PC-3 (cell line): Measurements from ENCODE around the gene ADGRF3. TPM values are rescaled to one million over a fixed set of nuclear protein-coding genes. Genes with fewer than 3 reads are reported as not detected.

Experiments used
- ATAC-seq: fragments of 200-7000 bp; cut with Tn5 transposase; 2 replicates; pipeline ENCODE4 v1.9.1; 2020; ENCODE audit warnings: mild to moderate bottlenecking, moderate library complexity
- BruUV-seq: library from RNA; stranded (reverse); fragments of 400-500 nt; replicated peaks from 2 replicates; lab custom pipeline; 2021; lab: Mats Ljungman, UMichigan
- CTCF ChIA-PET: fragments of 300-600 bp; sonication (Branson Sonifier 250); formaldehyde crosslinking; loops from one replicate; lab custom pipeline; 2022; ENCODE audit warnings: antibody characterized with exemption; lab: Charles Lee
- POLR2A ChIA-PET: fragments of 300-600 bp; sonication (Branson Sonifier 250); formaldehyde crosslinking; loops from one replicate; lab custom pipeline; 2022; ENCODE audit warnings: antibody characterized with exemption; ENCODE audit not compliant: unreplicated experiment; lab: Charles Lee
- DNase-seq: peaks from one replicate; pipeline ENCODE4 v3.0.0-alpha.2; 2015
- H2AFZ ChIP-seq: fragments of 300-600 bp; sonication (generic); 2 replicates; pipeline ENCODE4 v1.6.0; 2016; ENCODE audit warnings: antibody characterized with exemption, low read length
- H3F3A ChIP-seq: fragments of 300-600 bp; sonication (generic); one replicate; pipeline ENCODE4 v1.6.0; 2017; ENCODE audit warnings: antibody characterized with exemption, low read length, control low read depth, mild to moderate bottlenecking; ENCODE audit not compliant: unreplicated experiment
- H3K27ac ChIP-seq: fragments of 300-600 bp; sonication (generic); 2 replicates; pipeline ENCODE4 v1.5.1; 2016; ENCODE audit warnings: mild to moderate bottlenecking, low read length
- H3K27me3 ChIP-seq: fragments of 300-600 bp; sonication (generic); 2 replicates; pipeline ENCODE4 v1.6.1; 2016; ENCODE audit warnings: low read length, mixed read lengths
- H3K36me3 ChIP-seq: fragments of 300-600 bp; sonication (generic); 2 replicates; pipeline ENCODE4 v1.6.1; 2016; ENCODE audit warnings: low read depth, mixed run types, low read length, mixed read lengths
- H3K4me1 ChIP-seq: fragments of 300-600 bp; sonication (generic); 2 replicates; pipeline ENCODE4 v1.5.1; 2016; ENCODE audit warnings: low read length; ENCODE audit not compliant: insufficient read depth
- H3K4me2 ChIP-seq: fragments of 300-600 bp; sonication (generic); 2 replicates; pipeline ENCODE4 v1.6.0; 2016; ENCODE audit warnings: low read length
- H3K4me3 ChIP-seq: fragments of 300-600 bp; sonication (generic); 2 replicates; pipeline ENCODE4 v1.5.1; 2016; ENCODE audit warnings: mild to moderate bottlenecking, low read length, mixed read lengths
- H3K79me2 ChIP-seq: fragments of 300-600 bp; sonication (generic); 2 replicates; pipeline ENCODE4 v1.6.1; 2017; ENCODE audit warnings: low read length, mixed read lengths
- H3K9ac ChIP-seq: fragments of 300-600 bp; sonication (generic); 2 replicates; pipeline ENCODE4 v1.6.0; 2016; ENCODE audit warnings: mild to moderate bottlenecking, low read length
- H3K9me2 ChIP-seq: fragments of 300-600 bp; sonication (generic); replicated peaks from 2 replicates; pipeline ENCODE4 v1.6.1; 2016; ENCODE audit warnings: mixed run types, low read length, mixed read lengths
- H3K9me3 ChIP-seq: fragments of 300-600 bp; sonication (generic); 2 replicates; pipeline ENCODE4 v1.6.1; 2016; ENCODE audit warnings: low read length, mixed read lengths
- H4K20me1 ChIP-seq: fragments of 300-600 bp; sonication (generic); 2 replicates; pipeline ENCODE4 v1.6.1; 2016; ENCODE audit warnings: low read length, mixed read lengths
- EZH2 ChIP-seq: fragments of 300-600 bp; sonication (generic); IDR thresholded peaks from one replicate; pipeline ENCODE4 v1.6.1; 2017; ENCODE audit warnings: antibody characterized with exemption, mild to moderate bottlenecking, low read length; ENCODE audit not compliant: unreplicated experiment
- EZH2phosphoT487 ChIP-seq: fragments of 300-600 bp; sonication (generic); IDR thresholded peaks from 2 replicates; pipeline ENCODE4 v1.6.1; 2018; ENCODE audit warnings: mild to moderate bottlenecking, antibody characterized with exemption, low read length, borderline replicate concordance
- intact Hi-C: fragments of 100-400 bp; cut with micrococcal nuclease; formaldehyde crosslinking; loops from 2 replicates; pipeline ENCODE4 v1.9.0; 2023
- total RNA-seq: library from RNA; depleted of rRNA; stranded (reverse); fragments of >200 nt; gene quantifications from 2 replicates; pipeline ENCODE4 v1.2.3, GENCODE V29; 2014
- TF ChIP-seq, protein P1 (sequence below): fragments of 300-600 bp; sonication (generic); conservative IDR thresholded peaks from 2 replicates; pipeline ENCODE4 v1.5.1; 2017; ENCODE audit warnings: antibody characterized with exemption, low read depth, mild to moderate bottlenecking, low read length

The ADGRF3 gene
- total RNA-seq, 1 experiment from 2014 or later, result not detected

DNA sequence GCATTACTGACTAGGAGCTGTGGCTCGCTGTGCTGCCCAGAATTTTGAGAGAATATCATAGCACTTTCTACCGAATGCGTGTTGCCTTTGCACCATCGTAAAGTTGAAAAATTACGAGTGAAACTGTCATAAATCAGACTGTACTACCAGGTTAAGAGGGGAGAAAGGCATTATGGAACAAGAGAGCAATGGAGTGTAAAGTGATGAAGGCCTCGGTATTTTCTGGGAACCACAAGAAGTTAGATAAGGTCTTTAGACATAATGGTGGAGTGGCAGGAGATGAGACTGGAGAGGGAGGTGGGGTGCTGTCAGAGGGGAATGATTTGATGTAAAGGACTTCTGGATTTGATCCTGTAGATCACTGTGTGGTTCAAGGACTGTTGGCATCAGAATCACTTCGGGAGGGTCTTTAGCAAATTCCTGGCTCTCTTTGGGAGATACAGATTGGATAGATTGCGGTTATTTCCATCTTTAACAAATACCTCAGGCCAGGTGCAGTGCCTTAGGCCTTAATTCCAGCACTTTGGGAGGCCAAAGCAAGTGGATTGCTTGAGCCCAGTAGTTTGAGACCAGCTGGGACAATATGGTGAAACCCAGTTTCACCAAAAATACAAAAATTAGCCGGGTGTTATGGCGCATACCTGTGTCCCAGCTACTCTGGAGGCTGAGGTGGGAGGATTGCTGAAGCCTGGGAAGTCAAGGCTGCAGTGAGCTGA lies 4.9 kb upstream of the ADGRF3 start:
- no peak for DNase-seq
- no peak overlapping the region for H2AFZ ChIP-seq
- intact Hi-C loops, result no loop called here
- no peaks in the 10 kb centered on the region for H3K27me3 ChIP-seq
- no peaks in the 10 kb centered on the region for H3F3A ChIP-seq
- TF ChIP-seq EZH2 (no peak), EZH2phosphoT487 (no peak)
- TF ChIP-seq, protein P1, sequence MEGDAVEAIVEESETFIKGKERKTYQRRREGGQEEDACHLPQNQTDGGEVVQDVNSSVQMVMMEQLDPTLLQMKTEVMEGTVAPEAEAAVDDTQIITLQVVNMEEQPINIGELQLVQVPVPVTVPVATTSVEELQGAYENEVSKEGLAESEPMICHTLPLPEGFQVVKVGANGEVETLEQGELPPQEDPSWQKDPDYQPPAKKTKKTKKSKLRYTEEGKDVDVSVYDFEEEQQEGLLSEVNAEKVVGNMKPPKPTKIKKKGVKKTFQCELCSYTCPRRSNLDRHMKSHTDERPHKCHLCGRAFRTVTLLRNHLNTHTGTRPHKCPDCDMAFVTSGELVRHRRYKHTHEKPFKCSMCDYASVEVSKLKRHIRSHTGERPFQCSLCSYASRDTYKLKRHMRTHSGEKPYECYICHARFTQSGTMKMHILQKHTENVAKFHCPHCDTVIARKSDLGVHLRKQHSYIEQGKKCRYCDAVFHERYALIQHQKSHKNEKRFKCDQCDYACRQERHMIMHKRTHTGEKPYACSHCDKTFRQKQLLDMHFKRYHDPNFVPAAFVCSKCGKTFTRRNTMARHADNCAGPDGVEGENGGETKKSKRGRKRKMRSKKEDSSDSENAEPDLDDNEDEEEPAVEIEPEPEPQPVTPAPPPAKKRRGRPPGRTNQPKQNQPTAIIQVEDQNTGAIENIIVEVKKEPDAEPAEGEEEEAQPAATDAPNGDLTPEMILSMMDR, result no peak
- H3K9ac ChIP-seq, result no peak overlapping the region
- no peak for ATAC-seq
- peaks cover 96% of the 10 kb centered on the region for H3K79me2 ChIP-seq
- no TSS peak for BruUV-seq
- no peaks in the 10 kb centered on the region for H3K36me3 ChIP-seq
- ChIA-PET CTCF (no interaction called here), POLR2A (no interaction called here)
- no peaks in the 10 kb centered on the region for H3K9me3 ChIP-seq
- H3K27ac ChIP-seq, result no peak overlapping the region
- H3K4me1 ChIP-seq, result peaks cover 40% of the 10 kb centered on the region
- peaks cover 24% of the 10 kb centered on the region for H4K20me1 ChIP-seq
- no peaks in the 10 kb centered on the region for H3K9me2 ChIP-seq
- no peak overlapping the region for H3K4me3 ChIP-seq
- no peak overlapping the region for H3K4me2 ChIP-seq

DNA sequence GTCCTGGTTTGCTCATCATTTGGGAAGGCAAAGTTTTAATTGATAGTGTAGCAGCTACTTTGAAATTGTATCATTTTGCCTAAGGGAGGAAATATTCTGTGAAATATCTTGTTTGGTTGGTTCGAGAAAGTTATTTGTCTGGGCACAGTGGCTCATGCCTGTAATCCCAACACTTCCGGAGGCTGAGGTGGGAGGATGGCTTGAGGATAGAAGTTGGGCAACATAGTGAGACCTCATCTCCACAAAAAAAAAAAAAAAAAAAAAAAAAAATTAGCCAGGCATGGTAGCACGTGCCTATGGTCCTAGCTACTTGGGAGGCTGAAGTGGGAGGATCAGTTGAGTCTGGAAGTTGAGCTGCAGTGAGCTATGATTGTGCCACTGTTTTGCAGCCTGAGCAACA lies 3.1 kb upstream of the ADGRF3 start:
- ChIA-PET CTCF (interaction anchor here (0.6 kb wide), 1 partner anchor 19 kb away, joined by 9 read pairs; no protein-coding TSS in a partner anchor), POLR2A (no interaction called here)
- TF ChIP-seq EZH2phosphoT487 (no peak), EZH2 (no peak)
- TF ChIP-seq, protein P1, result no peak
- ATAC-seq, result no peak
- intact Hi-C loops, result no loop called here
- H3K9ac ChIP-seq, result no peak overlapping the region
- H3K36me3 ChIP-seq, result no peaks in the 10 kb centered on the region
- peaks cover 96% of the 10 kb centered on the region for H3K79me2 ChIP-seq
- peaks cover 16% of the 10 kb centered on the region for H4K20me1 ChIP-seq
- H3K27me3 ChIP-seq, result no peaks in the 10 kb centered on the region
- no peaks in the 10 kb centered on the region for H3K9me2 ChIP-seq
- no peak for DNase-seq
- no TSS peak for BruUV-seq
- H3K4me1 ChIP-seq, result peaks cover 26% of the 10 kb centered on the region
- no peaks in the 10 kb centered on the region for H3F3A ChIP-seq
- no peak overlapping the region for H3K4me3 ChIP-seq
- H3K27ac ChIP-seq, result no peak overlapping the region
- no peak overlapping the region for H2AFZ ChIP-seq
- no peaks in the 10 kb centered on the region for H3K9me3 ChIP-seq
- no peak overlapping the region for H3K4me2 ChIP-seq

GRCh38 chr2:26347286-26347865 lies 787 bp upstream of the ADGRF3 start:
- ATAC-seq (no peak), DNase-seq (no peak)
- intact Hi-C loops, result loop anchor here (2.0 kb wide), 1 partner anchor 121 kb away; no protein-coding TSS in a partner anchor
- Histone ChIP-seq H3K4me3 (peak overlapping the region; percentile 91), H3K9ac (peak overlapping the region; percentile 96), H3K9me3 (no peaks in the 10 kb centered on the region), H3K36me3 (no peaks in the 10 kb centered on the region), H3F3A (no peaks in the 10 kb centered on the region), H3K4me2 (peak overlapping the region; percentile 98), H2AFZ (no peak overlapping the region), H3K9me2 (no peaks in the 10 kb centered on the region), H4K20me1 (peaks cover 13% of the 10 kb centered on the region), H3K27ac (no peak overlapping the region), H3K4me1 (peaks cover 43% of the 10 kb centered on the region), H3K27me3 (no peaks in the 10 kb centered on the region), H3K79me2 (peaks cover 83% of the 10 kb centered on the region)
- ChIA-PET CTCF (no interaction called here), POLR2A (no interaction called here)
- BruUV-seq, result no TSS peak
- TF ChIP-seq, protein P1, result no peak
- TF ChIP-seq EZH2 (no peak), EZH2phosphoT487 (no peak)
